Right lobe of liver (tissue), 6 donors: ENCODE results near the gene RSRP1. TPM values are rescaled to one million over a fixed set of nuclear protein-coding genes. Genes with fewer than 3 reads are reported as not detected.
A peak's percentile ranks its signal among the peaks of the same experiment; 100 is the strongest.

Experiments used
- ATAC-seq, 4 donors: fragments of 200-7000 bp; cut with Tn5 transposase; one replicate each; pipeline ENCODE4 v1.9.1; 2020; ENCODE audit warnings: mild to moderate bottlenecking in 4 of 4, moderate library complexity in 4 of 4
- DNase-seq, 3 donors: peaks; one replicate each; pipeline ENCODE4 v3.0.0-alpha.2; 2020
- H3K27ac ChIP-seq, 3 donors: fragments of 200-600 bp; one replicate each; pipeline ENCODE4 v1.8.0; 2022
- H3K27me3 ChIP-seq, 2 donors: fragments of 200-600 bp; one replicate each; pipeline ENCODE4 v1.8.0; 2022
- H3K36me3 ChIP-seq, 4 donors: fragments of 200-600 bp; sonication (generic) in 1 of 4; one replicate each; pipeline versions ENCODE4 v1.5.1 to v1.8.0; 2017 to 2022; ENCODE audit warnings: control low read depth in 1 of 4
- H3K4me1 ChIP-seq, 4 donors: fragments of 200-600 bp; sonication (generic) in 1 of 4; one replicate each; pipeline versions ENCODE4 v1.5.1 to v1.8.0; 2017 to 2022; ENCODE audit warnings: control low read depth in 1 of 4
- H3K4me3 ChIP-seq, 3 donors: fragments of 200-600 bp; one replicate each; pipeline ENCODE4 v1.8.0; 2022
- H3K9me3 ChIP-seq, 4 donors: fragments of 200-600 bp; sonication (generic) in 1 of 4; one replicate each; pipeline versions ENCODE4 v1.5.1 to v1.8.0; 2017 to 2022; ENCODE audit warnings: control low read depth in 1 of 4
- POLR2A ChIP-seq: fragments of 450-650 bp; IDR thresholded peaks from one replicate; pipeline ENCODE4 v1.6.1; 2017; ENCODE audit warnings: antibody characterized with exemption, mild to moderate bottlenecking
- WGBS: methylation state at CpG from one replicate; pipeline ENCODE4 v1.1.6; 2018; ENCODE audit warnings: low coverage, low lambda C conversion rate; ENCODE audit not compliant: insufficient coverage; ENCODE audit errors: missing lambda C conversion rate; 5-methylcytosine and 5-hydroxymethylcytosine counted together
- intact Hi-C, 2 donors: fragments of 100-400 bp; cut with DNase I; formaldehyde crosslinking; loops; one replicate each; pipeline versions ENCODE4 v1.11.2 to v1.14.1; 2022
- total RNA-seq, 6 experiments: library from RNA; depleted of rRNA in 2 of 6; stranded (reverse); fragments of >200 nt in 2 of 6; fragmentation: NEBNext Ultra II Directional in 3 of 6; extraction: Animal tissue kit (Norgen Biotek cat#: 25700) in 3 of 6; gene quantifications; one replicate each; pipeline versions ENCODE4 v1.1.0 to v1.2.4, GENCODE V29; 2016 to 2023
- TF ChIP-seq, protein P1 (sequence below), 4 donors: fragments of 200-600 bp in 3 of 4; fragments of 450-650 bp in 1 of 4; IDR thresholded peaks; one replicate each; pipeline versions ENCODE4 v1.5.1 to v1.8.0; 2016 to 2022; ENCODE audit warnings: antibody characterized with exemption in 4 of 4, mild to moderate bottlenecking in 2 of 4
- donor health status: DM: no; HTN: yes; CAD: no.
- donor health status: DM: no; HTN: no; CAD: no.
- donor health status: DM: no; HTN: no; CAD: no.
- donor health status: DM: no; HTN: yes; CAD: no.
- donor health status: DM: no; HTN: yes; CAD: no.

RSRP1 gene
- total RNA-seq, 6 experiments from 2014 or later: 32.1 to 52.1 (median 40.2) TPM

DNA sequence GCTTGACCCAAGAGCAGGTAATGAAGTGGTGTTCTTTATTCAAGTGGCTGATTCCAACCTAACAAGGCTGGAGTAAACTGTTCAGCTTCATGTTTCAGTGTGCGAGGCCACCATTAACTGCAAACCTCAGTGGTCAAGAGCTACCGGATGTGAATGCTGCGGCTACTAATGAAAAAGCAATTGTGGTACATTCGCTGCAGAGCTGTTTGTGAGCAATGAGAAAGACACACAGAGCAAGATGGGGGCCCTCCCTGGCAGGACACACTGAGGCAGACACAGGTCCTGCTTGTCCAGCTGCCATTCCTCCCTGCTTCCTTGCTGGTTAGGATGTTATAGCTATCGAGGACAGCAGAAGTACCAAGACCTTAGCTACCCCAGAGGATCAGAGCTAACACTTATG is 41.1 kb downstream of the RSRP1 start:
- no peak overlapping the region for H3K27ac ChIP-seq
- no peak for DNase-seq
- intact Hi-C loops: loop anchor here in 1 of 2 donors (10.0 kb wide), 1 partner anchor 91 kb away; no protein-coding TSS in a partner anchor
- no peaks in the 10 kb centered on the region for H3K36me3 ChIP-seq
- 70% methylated on average over 2 of the region's 5 CpGs for WGBS
- no peak for TF ChIP-seq POLR2A
- TF ChIP-seq, protein P1, sequence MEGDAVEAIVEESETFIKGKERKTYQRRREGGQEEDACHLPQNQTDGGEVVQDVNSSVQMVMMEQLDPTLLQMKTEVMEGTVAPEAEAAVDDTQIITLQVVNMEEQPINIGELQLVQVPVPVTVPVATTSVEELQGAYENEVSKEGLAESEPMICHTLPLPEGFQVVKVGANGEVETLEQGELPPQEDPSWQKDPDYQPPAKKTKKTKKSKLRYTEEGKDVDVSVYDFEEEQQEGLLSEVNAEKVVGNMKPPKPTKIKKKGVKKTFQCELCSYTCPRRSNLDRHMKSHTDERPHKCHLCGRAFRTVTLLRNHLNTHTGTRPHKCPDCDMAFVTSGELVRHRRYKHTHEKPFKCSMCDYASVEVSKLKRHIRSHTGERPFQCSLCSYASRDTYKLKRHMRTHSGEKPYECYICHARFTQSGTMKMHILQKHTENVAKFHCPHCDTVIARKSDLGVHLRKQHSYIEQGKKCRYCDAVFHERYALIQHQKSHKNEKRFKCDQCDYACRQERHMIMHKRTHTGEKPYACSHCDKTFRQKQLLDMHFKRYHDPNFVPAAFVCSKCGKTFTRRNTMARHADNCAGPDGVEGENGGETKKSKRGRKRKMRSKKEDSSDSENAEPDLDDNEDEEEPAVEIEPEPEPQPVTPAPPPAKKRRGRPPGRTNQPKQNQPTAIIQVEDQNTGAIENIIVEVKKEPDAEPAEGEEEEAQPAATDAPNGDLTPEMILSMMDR (IDR thresholded peaks at IDR 0.05): no peak
- H3K4me3 ChIP-seq: no peak overlapping the region
- no peaks in the 10 kb centered on the region for H3K27me3 ChIP-seq
- H3K9me3 ChIP-seq: no peaks in the 10 kb centered on the region
- ATAC-seq: no peak
- no peaks in the 10 kb centered on the region for H3K4me1 ChIP-seq

DNA sequence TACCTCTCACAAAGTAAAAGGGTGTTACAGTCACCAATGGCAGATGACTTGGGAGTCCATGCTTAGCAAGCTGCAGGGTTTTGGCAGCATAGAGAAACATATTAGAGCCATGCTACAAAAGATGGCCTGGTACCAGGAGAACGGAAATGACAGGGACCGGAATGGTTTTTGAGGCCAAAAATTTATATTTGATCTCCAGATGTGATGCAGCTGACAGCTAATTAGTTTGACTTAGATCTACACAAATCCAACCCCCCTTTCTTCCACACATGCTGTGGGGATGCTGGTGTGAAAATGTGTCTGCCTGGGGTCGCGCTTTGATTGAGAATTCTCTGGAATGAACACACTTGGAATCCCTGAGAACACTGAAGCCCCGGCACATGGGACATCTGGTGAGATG is 41.5 kb downstream of the RSRP1 start:
- intact Hi-C loops: loop anchor here in 1 of 2 donors (10.0 kb wide), 1 partner anchor 91 kb away; no protein-coding TSS in a partner anchor
- Histone ChIP-seq H3K9me3 (no peaks in the 10 kb centered on the region), H3K4me3 (no peak overlapping the region), H3K27ac (no peak overlapping the region), H3K36me3 (no peaks in the 10 kb centered on the region), H3K4me1 (no peaks in the 10 kb centered on the region), H3K27me3 (no peaks in the 10 kb centered on the region)
- no peak for ATAC-seq
- DNase-seq: no peak
- 64% methylated on average over 2 of the region's 5 CpGs for WGBS
- TF ChIP-seq, protein P1 (IDR thresholded peaks at IDR 0.05): no peak
- no peak for TF ChIP-seq POLR2A

GRCh38 chr1:25204797-25205480 is 42.3 kb downstream of the RSRP1 start:
- WGBS: 53% methylated on average over 9 of the region's 9 CpGs
- ATAC-seq (peak; percentile 71 to 80 (median 76)), DNase-seq (no peak)
- no peaks in the 10 kb centered on the region for H3K36me3 ChIP-seq
- no peaks in the 10 kb centered on the region for H3K27me3 ChIP-seq
- intact Hi-C loops: loop anchor here (5.0 to 10.0 kb wide), 2 partner anchors 83 to 90 kb away; no protein-coding TSS in a partner anchor
- no peaks in the 10 kb centered on the region for H3K9me3 ChIP-seq
- no peak overlapping the region for H3K27ac ChIP-seq
- TF ChIP-seq, protein P1 (IDR thresholded peaks at IDR 0.05): peak; percentile 62 to 81 (median 79)
- no peak for TF ChIP-seq POLR2A
- no peaks in the 10 kb centered on the region for H3K4me1 ChIP-seq
- H3K4me3 ChIP-seq: no peak overlapping the region

GRCh38 chr1:25201006-25201405 is 46.2 kb downstream of the RSRP1 start:
- no peaks in the 10 kb centered on the region for H3K27me3 ChIP-seq
- intact Hi-C loops: loop anchor here (5.0 to 10.0 kb wide), 2 partner anchors 79 to 86 kb away; no protein-coding TSS in a partner anchor
- TF ChIP-seq, protein P1 (IDR thresholded peaks at IDR 0.05): no peak
- no peak for TF ChIP-seq POLR2A

More at GRCh38 chr1:25201006-25201405, 46.2 kb downstream of the RSRP1 start:
- ATAC-seq (no peak), DNase-seq (no peak)
- no peak overlapping the region for H3K27ac ChIP-seq
- H3K36me3 ChIP-seq: no peaks in the 10 kb centered on the region
- 73% methylated on average over 7 of the region's 7 CpGs for WGBS
- no peaks in the 10 kb centered on the region for H3K9me3 ChIP-seq
- no peaks in the 10 kb centered on the region for H3K4me1 ChIP-seq
- no peak overlapping the region for H3K4me3 ChIP-seq
